Hepatocyte (in vitro differentiated cells): ENCODE measurements around the gene TNFRSF21. TPM values are rescaled to one million over a fixed set of nuclear protein-coding genes. Genes with fewer than 3 reads are reported as not detected.
"Not testable (repeated sequence)": the region's sequence is repeated elsewhere in the genome, so short reads cannot be mapped to it uniquely, and the experiment has no call there.

Source experiments
- DNase-seq: peaks from one replicate; pipeline ENCODE4 v3.0.0-alpha.2; 2016; ENCODE audit warnings: low spot score
- H2AFZ ChIP-seq: fragments of 200-600 bp; sonication (generic); 2 replicates; pipeline ENCODE4 v1.6.0; 2016; ENCODE audit warnings: antibody characterized with exemption, mild to moderate bottlenecking
- H3K27ac ChIP-seq: fragments of 200-600 bp; sonication (generic); 2 replicates; pipeline ENCODE4 v1.5.1; 2016; ENCODE audit warnings: mild to moderate bottlenecking
- H3K27me3 ChIP-seq: fragments of 200-600 bp; sonication (generic); 2 replicates; pipeline ENCODE4 v1.6.1; 2016
- H3K36me3 ChIP-seq: fragments of 200-600 bp; sonication (generic); replicated peaks from 2 replicates; pipeline ENCODE4 v1.5.1; 2016; ENCODE audit warnings: low read depth; ENCODE audit not compliant: insufficient read depth
- H3K4me1 ChIP-seq: fragments of 200-600 bp; sonication (generic); 2 replicates; pipeline ENCODE4 v1.5.1; 2016; ENCODE audit warnings: mild to moderate bottlenecking, moderate library complexity; ENCODE audit not compliant: insufficient read depth
- H3K4me2 ChIP-seq: fragments of 200-600 bp; sonication (generic); 2 replicates; pipeline ENCODE4 v1.6.0; 2016
- H3K4me3 ChIP-seq: fragments of 200-600 bp; sonication (generic); 2 replicates; pipeline ENCODE4 v1.5.1; 2016; ENCODE audit warnings: mild to moderate bottlenecking
- H3K79me2 ChIP-seq: fragments of 200-600 bp; sonication (generic); 2 replicates; pipeline ENCODE4 v1.6.0; 2017; ENCODE audit warnings: mild to moderate bottlenecking
- H3K9me2 ChIP-seq: fragments of 200-600 bp; sonication (generic); replicated peaks from 2 replicates; pipeline ENCODE4 v1.6.0; 2017; ENCODE audit warnings: mild to moderate bottlenecking; ENCODE audit not compliant: insufficient read depth
- H3K9me3 ChIP-seq: fragments of 200-600 bp; sonication (generic); 2 replicates; pipeline ENCODE4 v1.5.1; 2016; ENCODE audit warnings: low read depth, mild to moderate bottlenecking
- H4K20me1 ChIP-seq: fragments of 200-600 bp; sonication (generic); 2 replicates; pipeline ENCODE4 v1.6.0; 2016; ENCODE audit warnings: mild to moderate bottlenecking; ENCODE audit not compliant: insufficient read depth, poor library complexity, severe bottlenecking
- CTCF ChIP-seq: fragments of 200-600 bp; sonication (generic); IDR thresholded peaks from 2 replicates; pipeline ENCODE4 v1.5.1; 2016; ENCODE audit warnings: antibody characterized with exemption, mild to moderate bottlenecking; ENCODE audit not compliant: poor library complexity
- EZH2 ChIP-seq: fragments of 200-600 bp; sonication (generic); IDR thresholded peaks from 2 replicates; pipeline ENCODE4 v1.6.1; 2016; ENCODE audit warnings: antibody characterized with exemption, mild to moderate bottlenecking, borderline replicate concordance
- EZH2phosphoT487 ChIP-seq: fragments of 200-600 bp; sonication (generic); IDR thresholded peaks from one replicate; pipeline ENCODE4 v1.6.1; 2018; ENCODE audit warnings: antibody characterized with exemption, mild to moderate bottlenecking, low read depth, moderate library complexity; ENCODE audit not compliant: unreplicated experiment, severe bottlenecking
- WGBS: methylation state at CpG from one replicate; pipeline ENCODE4 v1.1.6; 2016; ENCODE audit warnings: low lambda C conversion rate; ENCODE audit errors: missing lambda C conversion rate; 5-methylcytosine and 5-hydroxymethylcytosine counted together
- polyA plus RNA-seq: library from polyadenylated mRNA; unstranded; fragments of >200 nt; fragmentation: Nextera tagmentation; extraction: Ambion mirVana; gene quantifications from 2 replicates; pipeline ENCODE4 v1.2.1, GENCODE V29; 2016
- total RNA-seq: library from RNA; depleted of rRNA; stranded (reverse); fragments of >200 nt; gene quantifications from 2 replicates; pipeline ENCODE4 v1.2.3, GENCODE V29; 2014

TNFRSF21 gene
- total and polyA plus RNA-seq, 2 experiments from 2014 or later, result 52.1 to 104 TPM

- Histone ChIP-seq H3K9me3 (no peaks in the 10 kb centered on the region), H2AFZ (no peak overlapping the region), H3K4me2 (no peak overlapping the region), H3K4me1 (no peaks in the 10 kb centered on the region), H3K36me3 (peaks cover 5% of the 10 kb centered on the region), H3K27me3 (no peaks in the 10 kb centered on the region), H4K20me1 (no peaks in the 10 kb centered on the region), H3K79me2 (peaks cover 75% of the 10 kb centered on the region), H3K4me3 (no peak overlapping the region), H3K27ac (no peak overlapping the region), H3K9me2 (no peaks in the 10 kb centered on the region)
- WGBS, result 90% methylated on average over 2 of the region's 2 CpGs
- no peak for DNase-seq
- TF ChIP-seq EZH2phosphoT487 (no peak), CTCF (no peak), EZH2 (no peak)
These were observed 34.1 kb downstream of the TNFRSF21 start for GRCh38 chr6:47275640-47276039.

GRCh38 chr6:47275132-47275531, 34.6 kb downstream of the TNFRSF21 start:
- not testable (repeated sequence) for H3K9me2 ChIP-seq, H3K9me3 ChIP-seq, DNase-seq, H3K4me1 ChIP-seq, H4K20me1 ChIP-seq, H3K36me3 ChIP-seq, H2AFZ ChIP-seq, H3K4me2 ChIP-seq, H3K4me3 ChIP-seq, H3K27me3 ChIP-seq, H3K27ac ChIP-seq
- peaks cover 75% of the 10 kb centered on the region for H3K79me2 ChIP-seq
- 93% methylated on average over 5 of the region's 5 CpGs for WGBS

GRCh38 chr6:47268572-47269187, 41.0 kb downstream of the TNFRSF21 start:
- 86% methylated on average over 5 of the region's 5 CpGs for WGBS
- no peak overlapping the region for H3K27ac ChIP-seq
- no peak for TF ChIP-seq CTCF
- no peak for TF ChIP-seq EZH2phosphoT487
- TF ChIP-seq EZH2, result no peak

GRCh38 chr6:47267301-47267700, 42.4 kb downstream of the TNFRSF21 start:
- Histone ChIP-seq H3K4me3 (no peak overlapping the region), H3K4me2 (no peak overlapping the region), H3K27me3 (no peaks in the 10 kb centered on the region), H3K79me2 (peaks cover 61% of the 10 kb centered on the region), H3K36me3 (no peaks in the 10 kb centered on the region), H3K4me1 (no peaks in the 10 kb centered on the region), H3K9me3 (no peaks in the 10 kb centered on the region), H3K9me2 (no peaks in the 10 kb centered on the region), H4K20me1 (peaks cover 4% of the 10 kb centered on the region), H3K27ac (no peak overlapping the region), H2AFZ (no peak overlapping the region)
- TF ChIP-seq EZH2phosphoT487 (no peak), CTCF (no peak), EZH2 (no peak)
- no peak for DNase-seq
- WGBS, result 92% methylated on average over 6 of the region's 6 CpGs

More at GRCh38 chr6:47268572-47269187, 41.0 kb downstream of the TNFRSF21 start:
- Histone ChIP-seq H4K20me1 (peaks cover 4% of the 10 kb centered on the region), H3K27me3 (no peaks in the 10 kb centered on the region), H3K9me3 (no peaks in the 10 kb centered on the region), H2AFZ (no peak overlapping the region), H3K4me3 (no peak overlapping the region), H3K36me3 (no peaks in the 10 kb centered on the region), H3K4me2 (no peak overlapping the region), H3K9me2 (no peaks in the 10 kb centered on the region), H3K4me1 (no peaks in the 10 kb centered on the region), H3K79me2 (peaks cover 70% of the 10 kb centered on the region)
- DNase-seq, result no peak
